GM12878 (cell line): ENCODE data around the gene H2BK1. TPM values are rescaled to one million over a fixed set of nuclear protein-coding genes. Genes with fewer than 3 reads are reported as not detected.

Source experiments
- BACH1 ChIP-seq: fragments of 450-650 bp; IDR thresholded peaks from 2 replicates; pipeline ENCODE4 v1.6.1; 2017; ENCODE audit warnings: mild to moderate bottlenecking, borderline replicate concordance
- BRCA1 ChIP-seq: IDR thresholded peaks from 2 replicates; pipeline ENCODE4 v1.6.1; 2011; ENCODE audit warnings: low read depth, low read length, improper control_type of control experiment
- CBFB ChIP-seq: IDR thresholded peaks from 2 replicates; pipeline ENCODE4 v1.6.1; 2016; ENCODE audit warnings: antibody characterized with exemption, low read depth
- FOXK2 ChIP-seq: fragments of 450-650 bp; IDR thresholded peaks from 2 replicates; pipeline ENCODE4 v1.6.1; 2017; ENCODE audit warnings: mild to moderate bottlenecking, moderate library complexity
- HCFC1 ChIP-seq: fragments of 150-350 bp; IDR thresholded peaks from 2 replicates; pipeline ENCODE4 v1.6.1; 2014; ENCODE audit warnings: low read length
- JUND ChIP-seq: IDR thresholded peaks from 2 replicates; pipeline ENCODE4 v1.6.1; 2012; ENCODE audit warnings: low read depth, mild to moderate bottlenecking, low read length, improper control_type of control experiment, moderate library complexity
- NBN ChIP-seq: fragments of 450-650 bp; IDR thresholded peaks from 2 replicates; pipeline ENCODE4 v1.6.1; 2016
- NKRF ChIP-seq: fragments of 450-650 bp; conservative IDR thresholded peaks from 2 replicates; pipeline ENCODE4 v1.6.1; 2017; ENCODE audit warnings: mild to moderate bottlenecking, moderate library complexity
- PAX5 ChIP-seq: IDR thresholded peaks from 2 replicates; pipeline ENCODE4 v1.6.1; 2011; ENCODE audit warnings: low read depth, low read length, borderline replicate concordance
- PBX3 ChIP-seq: IDR thresholded peaks from 2 replicates; pipeline ENCODE4 v1.6.1; 2011; ENCODE audit warnings: mild to moderate bottlenecking, low read depth, low read length, moderate library complexity; ENCODE audit not compliant: insufficient replicate concordance
- PKNOX1 ChIP-seq: fragments of 450-650 bp; IDR thresholded peaks from 2 replicates; pipeline ENCODE4 v1.6.1; 2016; ENCODE audit warnings: mild to moderate bottlenecking
- POLR2AphosphoS2 ChIP-seq: IDR thresholded peaks from 2 replicates; pipeline ENCODE4 v1.6.1; 2011; ENCODE audit warnings: low read depth, mild to moderate bottlenecking, low read length, improper control_type of control experiment, moderate library complexity
- SKIL ChIP-seq: fragments of 450-650 bp; IDR thresholded peaks from 2 replicates; pipeline ENCODE4 v1.6.1; 2017; ENCODE audit warnings: mild to moderate bottlenecking, low read depth, inconsistent platforms; ENCODE audit not compliant: poor library complexity, severe bottlenecking
- SMAD1 ChIP-seq: fragments of 450-650 bp; IDR thresholded peaks from 2 replicates; pipeline ENCODE4 v1.6.1; 2018; ENCODE audit warnings: mild to moderate bottlenecking, low read depth; ENCODE audit not compliant: partially characterized antibody
- USF1 ChIP-seq: IDR thresholded peaks from 2 replicates; pipeline ENCODE4 v1.6.1; 2011; ENCODE audit warnings: borderline replicate concordance, low read depth, mild to moderate bottlenecking, moderate library complexity, mixed read lengths, low read length; ENCODE audit not compliant: insufficient read depth; ENCODE audit errors: extremely low read length
- ZBTB4 ChIP-seq: fragments of 450-650 bp; formaldehyde crosslinking; IDR thresholded peaks from 2 replicates; pipeline ENCODE4 v1.4.0; 2022; ENCODE audit warnings: mild to moderate bottlenecking, moderate library complexity
- polyA plus RNA-seq, 11 experiments: library from polyadenylated mRNA; depleted of rRNA in 4 of 11; unstranded in 6 of 11; stranded (reverse) in 5 of 11; fragments of >200 nt; fragmentation: Nextera tagmentation in 4 of 11; fragmentation: Illumina TruSeq in 1 of 11; extraction: Ambion mirVana in 4 of 11; extraction: Trizol in 1 of 11; gene quantifications; 1 replicate in 1 of 11; 2 replicates in 10 of 11; pipeline versions ENCODE4 v1.2.1 to v1.2.3, GENCODE V29; 2011 to 2016; ENCODE audit warnings: inconsistent platforms in 2 of 11, missing spikeins in 2 of 11, low read depth in 1 of 11
- total RNA-seq, 4 experiments: library from RNA; depleted of rRNA in 3 of 4; stranded (reverse); fragments of >200 nt in 3 of 4; fragmentation: Illumina TruSeq in 1 of 4; extraction: Trizol in 1 of 4; gene quantifications; 2 replicates each; pipeline versions ENCODE4 v1.2.1 to v1.2.3, GENCODE V29; 2013 to 2021

Gene H2BK1
- total and polyA plus RNA-seq, 10 of the 15 experiments (the other 5 are each of a cell fraction or from before 2014, with no cell fraction given) = 0.54 TPM; not detected in 9

GRCh38 chr7:151226875-151227782 is 16.8 kb upstream of the H2BK1 start, which contains the start of gene ABCF2 (continued):
- TF ChIP-seq USF1 (no peak), PAX5 (no peak), SMAD1 (no peak), BACH1 (no peak), SKIL (no peak), CBFB (peak; percentile 61; the same call in 1 of the 2 replicates), PKNOX1 (peak; percentile 78), BRCA1 (peak; percentile 48; the same call in 1 of the 2 replicates), JUND (no peak), NBN (peak; percentile 93), ZBTB4 (CRISPR knock-in tag) (no peak), NKRF (peak; percentile 41; the same call in 1 of the 2 replicates), POLR2AphosphoS2 (peak; percentile 45; the same call in 1 of the 2 replicates), FOXK2 (no peak), HCFC1 (peak; percentile 97), PBX3 (peak; percentile 19)
